OCI-LY7 (cell line): ENCODE measurements around the gene ADGRL2. TPM values are rescaled to one million over a fixed set of nuclear protein-coding genes. Genes with fewer than 3 reads are reported as not detected.

Source experiments
- BruUV-seq: library from RNA; stranded (reverse); fragments of 400-500 nt; replicated peaks from 2 replicates; lab custom pipeline; 2021; lab: Mats Ljungman, UMichigan
- CTCF ChIA-PET: fragments of 300-600 bp; sonication (Branson Sonifier 250); formaldehyde crosslinking; loops from one replicate; lab custom pipeline; 2022; ENCODE audit warnings: antibody characterized with exemption; ENCODE audit not compliant: unreplicated experiment; lab: Charles Lee
- POLR2A ChIA-PET: fragments of 300-600 bp; sonication (Branson Sonifier 250); formaldehyde crosslinking; loops from one replicate; lab custom pipeline; 2022; ENCODE audit warnings: antibody characterized with exemption; lab: Charles Lee
- DNase-seq: peaks from one replicate; pipeline ENCODE4 v3.0.0-alpha.2; 2015; ENCODE audit warnings: low spot score
- H2AFZ ChIP-seq: fragments of 200-600 bp; sonication (generic), shearing (Covaris generic); 2 replicates; pipeline ENCODE4 v1.6.1; 2014; ENCODE audit warnings: mild to moderate bottlenecking, antibody characterized with exemption, low read length, moderate library complexity
- H3K27ac ChIP-seq: fragments of 200-600 bp; sonication (generic); 2 replicates; pipeline ENCODE4 v1.5.1; 2014; ENCODE audit warnings: mixed run types, low read depth, mild to moderate bottlenecking, moderate library complexity, low read length, inconsistent platforms; ENCODE audit not compliant: poor library complexity, severe bottlenecking
- H3K36me3 ChIP-seq: fragments of 200-600 bp; sonication (generic); 2 replicates; pipeline ENCODE4 v1.6.1; 2014; ENCODE audit warnings: mild to moderate bottlenecking, antibody characterized with exemption, low read length, moderate library complexity, mixed read lengths; ENCODE audit not compliant: insufficient read depth
- H3K4me1 ChIP-seq: fragments of 200-600 bp; sonication (generic); 2 replicates; pipeline ENCODE4 v1.5.1; 2014; ENCODE audit warnings: mild to moderate bottlenecking, low read length; ENCODE audit not compliant: insufficient read depth, poor library complexity, severe bottlenecking
- H3K4me2 ChIP-seq: fragments of 200-600 bp; sonication (generic); 2 replicates; pipeline ENCODE4 v1.6.1; 2014; ENCODE audit warnings: mild to moderate bottlenecking, low read length
- H3K4me3 ChIP-seq: fragments of 200-600 bp; sonication (generic); 2 replicates; pipeline ENCODE4 v1.5.1; 2014; ENCODE audit warnings: mild to moderate bottlenecking, low read depth, low read length; ENCODE audit not compliant: poor library complexity, severe bottlenecking
- H3K79me2 ChIP-seq: fragments of 200-600 bp; sonication (generic); 2 replicates; pipeline ENCODE4 v1.6.1; 2016; ENCODE audit warnings: low read depth, mild to moderate bottlenecking, low read length, moderate library complexity, mixed read lengths; ENCODE audit not compliant: insufficient read depth
- H3K9me2 ChIP-seq: fragments of 200-600 bp; sonication (generic); 2 replicates; pipeline ENCODE4 v1.6.1; 2016; ENCODE audit warnings: mild to moderate bottlenecking, low read length, mixed read lengths; ENCODE audit not compliant: insufficient read depth
- H3K9me3 ChIP-seq: fragments of 200-600 bp; sonication (generic); 2 replicates; pipeline ENCODE4 v1.6.1; 2014; ENCODE audit warnings: mild to moderate bottlenecking, mixed run types, low read length, mixed read lengths
- H4K20me1 ChIP-seq: fragments of 200-600 bp; sonication (generic); 2 replicates; pipeline ENCODE4 v1.6.1; 2014; ENCODE audit warnings: mild to moderate bottlenecking, antibody characterized with exemption, low read length, moderate library complexity, mixed read lengths; ENCODE audit not compliant: insufficient read depth
- EZH2phosphoT487 ChIP-seq: fragments of 200-600 bp; sonication (generic); IDR thresholded peaks from 2 replicates; pipeline ENCODE4 v1.6.1; 2018; ENCODE audit warnings: low read depth, borderline replicate concordance, mild to moderate bottlenecking, mixed run types, antibody characterized with exemption, low read length, moderate library complexity, mixed read lengths
- intact Hi-C: fragments of 100-400 bp; cut with micrococcal nuclease; formaldehyde crosslinking; loops from one replicate; pipeline ENCODE4 v1.10.0; 2022; ENCODE audit not compliant: unreplicated experiment
- total RNA-seq, 2 experiments: library from RNA; depleted of rRNA in 1 of 2; stranded (reverse); fragments of >200 nt in 1 of 2; shearing (Covaris generic) in 1 of 2; gene quantifications; 2 replicates each; pipeline ENCODE4 v1.2.3, GENCODE V29; 2014 to 2022
- TF ChIP-seq, protein P1 (sequence below): fragments of 200-600 bp; sonication (generic); conservative IDR thresholded peaks from 2 replicates; pipeline ENCODE4 v1.5.1; 2014; ENCODE audit warnings: mild to moderate bottlenecking, antibody characterized with exemption, low read length, moderate library complexity, mixed read lengths

Gene ADGRL2
- total RNA-seq, 2 experiments from 2014 or later = not detected

DNA sequence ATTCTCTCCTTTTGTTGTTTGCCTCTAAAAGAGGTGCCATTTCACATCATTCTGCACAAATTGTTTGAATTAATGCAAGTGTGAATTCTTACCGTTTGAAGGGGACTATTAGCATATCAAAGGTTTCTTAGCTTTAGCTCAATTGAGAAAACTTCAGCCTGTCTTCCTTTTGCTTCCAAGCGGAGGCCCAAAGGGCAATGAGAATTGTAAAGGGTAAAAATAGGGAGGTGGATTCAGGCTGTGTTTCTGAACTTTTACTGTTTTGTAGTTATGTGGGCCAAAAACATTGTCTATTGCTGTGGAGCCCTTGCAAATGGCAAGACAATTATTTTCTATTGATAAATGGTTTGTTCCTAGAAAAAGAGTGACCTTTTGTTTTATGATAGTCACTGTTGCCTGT, 3.6 kb downstream of the ADGRL2 start:
- Histone ChIP-seq H3K9me2 (no peaks in the 10 kb centered on the region), H3K79me2 (no peaks in the 10 kb centered on the region), H3K9me3 (no peaks in the 10 kb centered on the region), H4K20me1 (no peaks in the 10 kb centered on the region), H3K4me1 (no peaks in the 10 kb centered on the region), H3K27ac (no peak overlapping the region), H3K4me2 (no peak overlapping the region), H2AFZ (no peak overlapping the region), H3K4me3 (no peak overlapping the region), H3K36me3 (no peaks in the 10 kb centered on the region)
- BruUV-seq = no TSS peak
- DNase-seq = no peak
- CTCF ChIA-PET = no interaction called here
- intact Hi-C loops = no loop called here
- POLR2A ChIA-PET = interaction anchor here (0.7 kb wide), 1 partner anchor 358 kb away, joined by 3 read pairs; no protein-coding TSS in a partner anchor
- TF ChIP-seq, protein P1, sequence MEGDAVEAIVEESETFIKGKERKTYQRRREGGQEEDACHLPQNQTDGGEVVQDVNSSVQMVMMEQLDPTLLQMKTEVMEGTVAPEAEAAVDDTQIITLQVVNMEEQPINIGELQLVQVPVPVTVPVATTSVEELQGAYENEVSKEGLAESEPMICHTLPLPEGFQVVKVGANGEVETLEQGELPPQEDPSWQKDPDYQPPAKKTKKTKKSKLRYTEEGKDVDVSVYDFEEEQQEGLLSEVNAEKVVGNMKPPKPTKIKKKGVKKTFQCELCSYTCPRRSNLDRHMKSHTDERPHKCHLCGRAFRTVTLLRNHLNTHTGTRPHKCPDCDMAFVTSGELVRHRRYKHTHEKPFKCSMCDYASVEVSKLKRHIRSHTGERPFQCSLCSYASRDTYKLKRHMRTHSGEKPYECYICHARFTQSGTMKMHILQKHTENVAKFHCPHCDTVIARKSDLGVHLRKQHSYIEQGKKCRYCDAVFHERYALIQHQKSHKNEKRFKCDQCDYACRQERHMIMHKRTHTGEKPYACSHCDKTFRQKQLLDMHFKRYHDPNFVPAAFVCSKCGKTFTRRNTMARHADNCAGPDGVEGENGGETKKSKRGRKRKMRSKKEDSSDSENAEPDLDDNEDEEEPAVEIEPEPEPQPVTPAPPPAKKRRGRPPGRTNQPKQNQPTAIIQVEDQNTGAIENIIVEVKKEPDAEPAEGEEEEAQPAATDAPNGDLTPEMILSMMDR = no peak
- TF ChIP-seq EZH2phosphoT487 = no peak

DNA sequence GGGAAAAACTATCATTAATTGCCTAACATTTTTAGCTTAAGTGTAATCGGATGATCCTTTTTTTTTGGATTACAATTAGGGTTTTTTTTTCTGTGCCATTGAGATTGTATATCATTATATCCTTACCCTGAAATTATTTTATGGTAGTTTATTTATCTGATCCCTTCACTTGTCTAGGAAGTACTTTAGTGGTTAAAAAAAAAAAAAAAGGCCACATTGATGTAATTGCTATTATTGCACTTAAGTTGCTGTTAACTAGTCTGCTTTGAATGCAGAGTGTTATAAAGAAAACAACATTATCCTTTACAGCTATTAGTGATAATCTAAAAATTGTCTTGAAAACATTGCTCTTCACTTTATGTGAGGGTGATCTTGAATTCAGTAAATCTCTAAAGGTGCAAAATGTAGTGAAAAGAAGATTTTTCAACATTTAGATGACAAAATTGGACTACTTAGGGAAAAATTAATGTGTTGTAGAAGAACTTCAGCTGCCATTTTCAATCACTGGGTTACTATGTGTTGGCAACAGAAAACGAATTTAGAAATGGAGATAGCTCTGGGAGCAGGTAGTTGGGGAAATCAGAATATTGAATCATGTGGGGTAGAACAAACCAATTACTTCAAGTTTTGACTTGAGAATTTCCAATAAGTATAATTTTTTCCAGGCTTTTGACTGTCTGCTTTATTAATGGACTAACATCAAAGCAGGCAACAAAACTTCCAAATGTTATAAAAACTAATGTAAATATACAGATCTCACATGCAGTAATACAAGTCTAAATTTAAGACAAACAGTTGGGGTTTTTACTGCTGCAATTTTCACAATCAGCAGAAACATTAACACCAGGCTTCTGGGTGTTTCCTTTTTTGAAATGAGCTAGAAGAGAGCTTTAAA, 5.0 kb downstream of the ADGRL2 start:
- no peaks in the 10 kb centered on the region for H3K36me3 ChIP-seq
- no peaks in the 10 kb centered on the region for H4K20me1 ChIP-seq
- no peak overlapping the region for H2AFZ ChIP-seq
- no peaks in the 10 kb centered on the region for H3K9me3 ChIP-seq
- no peak overlapping the region for H3K4me2 ChIP-seq
- ChIA-PET POLR2A (interaction anchor here (0.6 kb wide), 2 partner anchors 15 to 156 kb away, joined by 3 to 4 read pairs; no protein-coding TSS in a partner anchor), CTCF (no interaction called here)
- no peaks in the 10 kb centered on the region for H3K4me1 ChIP-seq
- TF ChIP-seq, protein P1 = no peak
- no peak for TF ChIP-seq EZH2phosphoT487
- H3K9me2 ChIP-seq = no peaks in the 10 kb centered on the region
- H3K79me2 ChIP-seq = no peaks in the 10 kb centered on the region
- H3K27ac ChIP-seq = no peak overlapping the region
- no peak for DNase-seq
- no peak overlapping the region for H3K4me3 ChIP-seq
- intact Hi-C loops = no loop called here
- no TSS peak for BruUV-seq

DNA sequence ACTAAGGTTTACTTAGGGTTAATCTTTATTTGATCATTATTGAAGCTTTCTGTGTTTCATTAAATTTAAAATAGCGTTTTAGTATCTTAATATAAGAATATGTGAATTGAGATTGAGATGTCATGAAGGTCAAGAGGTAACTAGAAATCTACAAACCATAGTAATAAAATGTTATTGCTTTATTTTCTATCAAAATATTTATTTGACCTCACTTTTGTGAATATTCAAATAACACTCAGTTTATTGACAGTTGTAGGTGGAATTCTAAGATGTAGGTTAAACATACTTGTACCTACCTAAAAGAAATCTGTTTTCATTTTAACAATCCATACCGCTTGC, 5.7 kb downstream of the ADGRL2 start:
- Histone ChIP-seq H3K4me1 (no peaks in the 10 kb centered on the region), H3K36me3 (no peaks in the 10 kb centered on the region), H3K27ac (no peak overlapping the region), H3K4me2 (no peak overlapping the region), H3K9me3 (no peaks in the 10 kb centered on the region), H2AFZ (no peak overlapping the region), H3K4me3 (no peak overlapping the region), H3K9me2 (no peaks in the 10 kb centered on the region), H3K79me2 (no peaks in the 10 kb centered on the region), H4K20me1 (no peaks in the 10 kb centered on the region)
- no peak for TF ChIP-seq EZH2phosphoT487
- TF ChIP-seq, protein P1 = no peak
- DNase-seq = no peak
- intact Hi-C loops = no loop called here
- BruUV-seq = no TSS peak
- CTCF ChIA-PET = no interaction called here
- POLR2A ChIA-PET = interaction anchor here (0.6 kb wide), 1 partner anchor 14 kb away, joined by 3 read pairs; no protein-coding TSS in a partner anchor
